Tibial nerve (tissue), 4 donors: ENCODE results near the gene IP6K1. TPM values are rescaled to one million over a fixed set of nuclear protein-coding genes. Genes with fewer than 3 reads are reported as not detected.

Experiments used
- DNase-seq, 2 donors: peaks; one replicate each; pipeline ENCODE4 v3.0.0-alpha.2; 2019; ENCODE audit warnings: low spot score in 2 of 2
- H3K27ac ChIP-seq, 4 donors: fragments of 200-600 bp; sonication (generic) in 3 of 4; one replicate each; pipeline ENCODE4 v1.5.1; 2017 to 2019; ENCODE audit warnings: mild to moderate bottlenecking in 1 of 4
- H3K27me3 ChIP-seq, 2 donors: fragments of 200-600 bp; sonication (generic) in 1 of 2; one replicate each; pipeline versions ENCODE4 v1.5.1 to v1.6.0; 2017 to 2019
- H3K36me3 ChIP-seq, 3 donors: fragments of 200-600 bp; sonication (generic); one replicate each; pipeline ENCODE4 v1.5.1; 2018 to 2019
- H3K4me1 ChIP-seq, 4 donors: fragments of 200-600 bp; sonication (generic) in 3 of 4; one replicate each; pipeline ENCODE4 v1.5.1; 2017 to 2019
- H3K4me3 ChIP-seq, 4 donors: fragments of 200-600 bp; sonication (generic) in 3 of 4; one replicate each; pipeline ENCODE4 v1.5.1; 2017 to 2019; ENCODE audit warnings: mild to moderate bottlenecking in 1 of 4, moderate library complexity in 1 of 4
- H3K9me3 ChIP-seq, 4 donors: fragments of 200-600 bp; sonication (generic) in 3 of 4; one replicate each; pipeline ENCODE4 v1.5.1; 2017 to 2019
- EP300 ChIP-seq, 2 donors: sonication (generic); formaldehyde crosslinking; IDR thresholded peaks; one replicate each; pipeline ENCODE4 v1.6.1; 2017; ENCODE audit warnings: antibody characterized with exemption in 2 of 2, mild to moderate bottlenecking in 1 of 2
- POLR2A ChIP-seq, 2 donors: fragments of 450-650 bp; IDR thresholded peaks; one replicate each; pipeline ENCODE4 v1.6.1; 2017; ENCODE audit warnings: antibody characterized with exemption in 2 of 2, mild to moderate bottlenecking in 2 of 2, moderate library complexity in 2 of 2
- WGBS, 2 donors: methylation state at CpG; one replicate each; pipeline ENCODE4 v1.1.5; 2018; 5-methylcytosine and 5-hydroxymethylcytosine counted together
- total RNA-seq, 4 donors: library from RNA; depleted of rRNA; stranded (reverse); fragments of >200 nt; gene quantifications; one replicate each; pipeline ENCODE4 v1.1.0, GENCODE V29; 2016
- TF ChIP-seq, protein P1 (sequence below), 5 experiments: fragments of 200-600 bp in 3 of 5; fragments of 450-650 bp in 2 of 5; sonication (generic) in 3 of 5; IDR thresholded peaks; one replicate each; pipeline ENCODE4 v1.5.1; 2016 to 2019; ENCODE audit warnings: antibody characterized with exemption in 5 of 5, mild to moderate bottlenecking in 3 of 5, moderate library complexity in 2 of 5

The IP6K1 gene
- total RNA-seq, 4 donors from 2014 or later: 43.2 to 77.5 (median 50.7) TPM

DNA sequence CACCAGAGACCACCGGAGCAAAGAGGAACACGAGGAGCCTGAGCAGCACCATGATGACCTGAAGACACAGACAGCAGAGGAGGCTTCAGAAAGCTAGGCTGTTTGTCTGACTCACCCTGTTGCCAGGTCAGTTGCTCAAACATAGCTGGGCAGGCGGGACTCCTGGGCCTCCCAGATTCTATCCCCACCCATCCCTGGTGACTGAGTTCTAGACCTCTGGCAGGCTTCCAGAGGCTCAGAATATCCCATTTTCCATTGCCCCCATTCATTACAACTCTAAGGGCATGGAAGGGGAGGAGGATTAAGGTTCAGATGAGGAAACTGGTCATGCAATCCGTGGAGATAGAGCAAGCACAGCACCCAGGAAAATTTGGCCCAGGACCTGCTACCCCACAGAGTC, 13.4 kb upstream of the IP6K1 start, which contains the start of gene CDHR4:
Gene CDHR4, minus strand, starts transcription at position 113 of the 400 bp plus-strand sequence. Its CDS starts 61 bp downstream, at position 52.
- H3K27ac ChIP-seq: peak within 1 kb of the TSS in 2 of 4 donors; percentile 46 to 67
- WGBS, 2 donors: 46 to 54% methylated on average over 4 of the region's 4 CpGs
- H3K4me3 ChIP-seq: no peak within 1 kb of the TSS
- no peaks in the 10 kb centered on the region for H3K27me3 ChIP-seq
- no peaks in the 10 kb centered on the region for H3K9me3 ChIP-seq
- H3K4me1 ChIP-seq: peaks cover 0 to 34% (median 12%) of the 10 kb centered on the region in 4 donors
- DNase-seq: peak; percentile 30 to 65
- H3K36me3 ChIP-seq: no peaks in the 10 kb centered on the region
- TF ChIP-seq POLR2A (IDR thresholded peaks at IDR 0.05) (no peak), EP300 (IDR thresholded peaks at IDR 0.05) (peak in 1 of 2 donors; percentile 38)
- TF ChIP-seq, protein P1, sequence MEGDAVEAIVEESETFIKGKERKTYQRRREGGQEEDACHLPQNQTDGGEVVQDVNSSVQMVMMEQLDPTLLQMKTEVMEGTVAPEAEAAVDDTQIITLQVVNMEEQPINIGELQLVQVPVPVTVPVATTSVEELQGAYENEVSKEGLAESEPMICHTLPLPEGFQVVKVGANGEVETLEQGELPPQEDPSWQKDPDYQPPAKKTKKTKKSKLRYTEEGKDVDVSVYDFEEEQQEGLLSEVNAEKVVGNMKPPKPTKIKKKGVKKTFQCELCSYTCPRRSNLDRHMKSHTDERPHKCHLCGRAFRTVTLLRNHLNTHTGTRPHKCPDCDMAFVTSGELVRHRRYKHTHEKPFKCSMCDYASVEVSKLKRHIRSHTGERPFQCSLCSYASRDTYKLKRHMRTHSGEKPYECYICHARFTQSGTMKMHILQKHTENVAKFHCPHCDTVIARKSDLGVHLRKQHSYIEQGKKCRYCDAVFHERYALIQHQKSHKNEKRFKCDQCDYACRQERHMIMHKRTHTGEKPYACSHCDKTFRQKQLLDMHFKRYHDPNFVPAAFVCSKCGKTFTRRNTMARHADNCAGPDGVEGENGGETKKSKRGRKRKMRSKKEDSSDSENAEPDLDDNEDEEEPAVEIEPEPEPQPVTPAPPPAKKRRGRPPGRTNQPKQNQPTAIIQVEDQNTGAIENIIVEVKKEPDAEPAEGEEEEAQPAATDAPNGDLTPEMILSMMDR (IDR thresholded peaks at IDR 0.05): no peak

DNA sequence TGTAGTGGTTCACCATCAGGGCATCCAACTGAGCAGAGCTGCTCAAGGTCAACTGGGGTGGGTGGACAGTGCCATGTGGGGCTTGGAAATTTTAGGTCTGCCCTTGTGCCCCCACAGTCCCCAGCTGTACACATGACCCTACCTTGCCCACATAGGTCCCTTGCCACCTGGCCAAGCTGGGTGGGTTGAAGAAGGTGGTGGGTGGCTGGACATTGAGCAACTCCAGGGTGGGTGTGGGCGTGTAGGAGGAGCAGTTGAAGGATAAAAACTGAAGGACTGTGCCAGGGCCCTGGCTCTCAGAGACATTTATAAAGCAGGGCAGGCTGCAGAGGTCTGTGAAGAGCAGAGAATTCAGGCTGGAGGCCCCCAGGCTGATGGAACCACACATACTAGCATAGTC, 12.8 kb upstream of the IP6K1 start:
- Histone ChIP-seq H3K9me3 (no peaks in the 10 kb centered on the region), H3K27me3 (no peaks in the 10 kb centered on the region), H3K4me3 (no peak overlapping the region), H3K36me3 (no peaks in the 10 kb centered on the region), H3K4me1 (peaks cover 0 to 28% (median 6%) of the 10 kb centered on the region in 4 donors), H3K27ac (peak overlapping the region in 2 of 4 donors; percentile 46 to 67)
- TF ChIP-seq EP300 (IDR thresholded peaks at IDR 0.05) (no peak), POLR2A (IDR thresholded peaks at IDR 0.05) (no peak)
- TF ChIP-seq, protein P1 (IDR thresholded peaks at IDR 0.05): no peak
- no peak for DNase-seq
- WGBS, 2 donors: 86 to 88% methylated on average over 1 of the region's 1 CpG

DNA sequence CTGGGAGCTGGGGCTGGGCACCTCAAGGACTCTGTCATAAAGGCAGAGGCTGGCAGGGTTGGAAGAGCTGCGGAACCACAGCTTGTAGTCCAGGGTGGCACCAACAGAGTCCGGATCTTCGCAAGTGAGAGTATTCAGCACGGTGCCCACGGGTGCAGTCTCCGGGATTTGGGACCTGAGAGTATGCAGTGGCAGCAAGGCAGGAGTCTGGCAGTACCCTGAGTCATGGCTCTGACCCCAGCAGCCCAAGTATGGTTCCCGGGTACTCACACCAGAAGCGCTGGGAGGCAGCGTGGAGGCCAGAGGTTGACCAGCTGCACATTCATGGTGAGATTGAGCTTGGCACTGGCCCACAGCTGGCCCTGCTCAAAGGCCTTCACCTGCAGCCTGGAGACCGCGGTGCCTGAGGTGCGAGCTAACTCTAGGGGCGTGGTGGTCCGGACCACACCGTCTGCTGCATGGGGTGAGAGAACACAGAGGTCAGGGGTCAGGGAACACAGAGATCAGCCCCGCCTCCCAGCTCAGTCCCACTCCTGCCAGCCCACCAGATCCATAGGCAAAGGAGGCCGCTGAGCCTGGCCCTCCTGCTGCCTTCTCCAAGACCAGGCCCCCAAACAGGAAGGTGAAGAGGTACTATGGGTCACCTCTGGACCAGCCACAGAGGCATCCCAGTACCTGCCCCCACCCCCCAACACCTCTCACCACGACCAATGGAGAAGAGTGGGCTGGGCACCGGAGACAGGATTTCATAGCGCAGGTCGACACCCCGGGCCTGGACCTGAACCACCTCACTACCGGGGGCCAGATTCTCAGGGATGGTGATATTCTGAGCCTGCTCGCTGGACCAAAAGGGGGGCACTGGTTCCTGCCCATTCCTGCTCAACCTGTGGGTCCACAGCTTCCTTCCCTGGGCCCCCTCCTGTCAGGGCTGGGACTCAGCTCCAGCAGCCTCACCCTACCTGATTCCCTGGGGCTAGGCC, 8.9 kb upstream of the IP6K1 start:
- no peaks in the 10 kb centered on the region for H3K36me3 ChIP-seq
- peaks cover 0 to 14% (median 0%) of the 10 kb centered on the region in 4 donors for H3K4me1 ChIP-seq
- no peaks in the 10 kb centered on the region for H3K9me3 ChIP-seq
- no peaks in the 10 kb centered on the region for H3K27me3 ChIP-seq
- no peak overlapping the region for H3K27ac ChIP-seq
- TF ChIP-seq POLR2A (IDR thresholded peaks at IDR 0.05) (no peak), EP300 (IDR thresholded peaks at IDR 0.05) (no peak)
- TF ChIP-seq, protein P1 (IDR thresholded peaks at IDR 0.05): no peak
- WGBS, 2 donors: 78 to 81% methylated on average over 15 to 17 of the region's 24 CpGs
- no peak for DNase-seq
- no peak overlapping the region for H3K4me3 ChIP-seq

DNA sequence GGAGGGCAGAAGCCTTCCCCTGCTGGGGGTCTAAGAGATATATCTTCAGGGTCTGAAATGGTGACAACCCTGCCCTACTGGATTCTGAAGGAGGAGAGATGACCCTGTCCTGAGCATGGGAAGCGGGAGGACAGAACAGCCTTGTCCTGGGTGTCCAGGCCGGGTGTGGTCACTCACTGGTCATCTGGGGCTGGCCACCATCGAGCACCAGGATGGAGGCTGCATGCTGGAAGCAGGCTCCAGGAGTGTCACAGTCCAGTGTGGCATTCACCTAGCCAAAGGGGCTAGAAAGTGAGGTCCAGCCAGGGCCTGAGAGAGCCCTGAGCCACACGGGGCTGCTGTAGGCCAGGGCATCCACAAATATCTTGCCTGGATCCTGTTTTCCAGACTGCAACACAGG, 8.1 kb upstream of the IP6K1 start:
- WGBS, 2 donors: 68 to 100% methylated on average over 2 to 4 of the region's 4 CpGs
- H3K36me3 ChIP-seq: no peaks in the 10 kb centered on the region
- H3K27ac ChIP-seq: no peak overlapping the region
- peaks cover 0 to 8% (median 0%) of the 10 kb centered on the region in 4 donors for H3K4me1 ChIP-seq
- no peaks in the 10 kb centered on the region for H3K9me3 ChIP-seq
- TF ChIP-seq, protein P1 (IDR thresholded peaks at IDR 0.05): no peak
- no peak for TF ChIP-seq EP300 (IDR thresholded peaks at IDR 0.05)
- TF ChIP-seq POLR2A (IDR thresholded peaks at IDR 0.05): no peak
- no peaks in the 10 kb centered on the region for H3K27me3 ChIP-seq
- no peak for DNase-seq
- no peak overlapping the region for H3K4me3 ChIP-seq
